WTC11 (cell line): ENCODE results near the gene OR5A2.

ENCODE experiments used
- AFF4 ChIP-seq: sonication (generic); formaldehyde crosslinking; IDR thresholded peaks from 2 replicates; pipeline ENCODE4 v1.8.1; 2023; ENCODE audit warnings: mild to moderate bottlenecking, missing genetic modification reagents, borderline replicate concordance
- ATF3 ChIP-seq: sonication (generic); formaldehyde crosslinking; conservative IDR thresholded peaks from 2 replicates; pipeline ENCODE4 v1.8.1; 2022; ENCODE audit warnings: mild to moderate bottlenecking, missing genetic modification reagents
- CTCF ChIP-seq: fragments of 200-600 bp; IDR thresholded peaks from 2 replicates; pipeline ENCODE4 v1.8.0; 2022; ENCODE audit warnings: antibody characterized with exemption
- E2F1 ChIP-seq: sonication (generic); formaldehyde crosslinking; IDR thresholded peaks from 2 replicates; pipeline ENCODE4 v1.8.0; 2022; ENCODE audit warnings: mild to moderate bottlenecking, missing genetic modification reagents
- ETV6 ChIP-seq: sonication (generic); formaldehyde crosslinking; IDR thresholded peaks from 2 replicates; pipeline ENCODE4 v1.8.1; 2022; ENCODE audit warnings: mild to moderate bottlenecking, missing genetic modification reagents
- FOXP1 ChIP-seq: sonication (generic); formaldehyde crosslinking; IDR thresholded peaks from 2 replicates; pipeline ENCODE4 v1.8.0; 2022; ENCODE audit warnings: missing genetic modification reagents, mild to moderate bottlenecking, moderate library complexity, borderline replicate concordance
- IRF1 ChIP-seq: sonication (generic); formaldehyde crosslinking; IDR thresholded peaks from 2 replicates; pipeline ENCODE4 v1.8.0; 2023; ENCODE audit warnings: missing genetic modification reagents
- NR1H2 ChIP-seq: sonication (generic); formaldehyde crosslinking; IDR thresholded peaks from 2 replicates; pipeline ENCODE4 v1.9.0; 2021; ENCODE audit warnings: mild to moderate bottlenecking, moderate library complexity, missing genetic modification reagents
- TCF7 ChIP-seq: sonication (generic); formaldehyde crosslinking; IDR thresholded peaks from 2 replicates; pipeline ENCODE4 v1.8.0; 2022; ENCODE audit warnings: mild to moderate bottlenecking, low read depth, missing genetic modification reagents, moderate library complexity
- ZNF138 ChIP-seq: sonication (generic); formaldehyde crosslinking; conservative IDR thresholded peaks from 2 replicates; pipeline ENCODE4 v1.8.1; 2022; ENCODE audit warnings: mild to moderate bottlenecking, moderate library complexity, missing genetic modification reagents

- TF ChIP-seq CTCF, result no peak
- TF ChIP-seq ATF3 (CRISPR knock-in tag), result no peak
- TF ChIP-seq IRF1, result no peak
- no peak for TF ChIP-seq ETV6
- no peak for TF ChIP-seq AFF4 (CRISPR knock-in tag)
- TF ChIP-seq NR1H2 (CRISPR knock-in tag), result no peak
- no peak for TF ChIP-seq ZNF138 (CRISPR knock-in tag)
- no peak for TF ChIP-seq TCF7
- no peak for TF ChIP-seq E2F1 (CRISPR knock-in tag)
- no peak for TF ChIP-seq FOXP1 (CRISPR knock-in tag)
These were observed 25.6 kb downstream of the OR5A2 start for GRCh38 chr11:59400461-59401261.
